ENCODE measurements around the gene ZC3H12C.

The ZC3H12C gene

DNA sequence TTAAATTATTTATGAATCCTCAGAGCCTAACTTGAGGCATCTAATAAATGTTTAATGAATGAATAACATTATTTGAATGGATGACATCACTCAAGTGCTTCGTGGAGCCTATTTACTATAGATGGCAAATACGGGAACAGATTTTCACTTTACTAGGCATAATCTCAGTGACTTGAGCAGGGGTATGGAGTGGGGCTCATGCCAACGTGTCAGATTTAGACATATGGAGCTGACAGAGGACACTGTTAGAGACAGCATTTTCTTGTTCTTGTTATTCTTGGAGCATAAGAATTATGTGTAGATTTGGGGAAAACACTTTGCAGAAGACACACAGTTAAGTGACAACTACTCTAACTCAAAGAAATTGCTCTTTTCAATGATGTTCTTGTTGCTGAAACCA, 124.7 kb downstream of the ZC3H12C start:
- no peak for DNase-seq (ENCODE audit: low read depth in 2 of 2)

GRCh38 chr11:110219006-110219785, 126.0 kb downstream of the ZC3H12C start:
- no peak for DNase-seq (ENCODE audit: low read depth in 2 of 2)
